Tibial artery (tissue), 4 donors: ENCODE measurements around the gene GRIFIN.

Experiments used
- DNase-seq, 2 donors: peaks; one replicate each; pipeline ENCODE4 v3.0.0-alpha.2; 2019
- H3K27ac ChIP-seq, 2 donors: fragments of 200-600 bp; sonication (generic) in 1 of 2; 1 replicate in 1 of 2; 2 replicates in 1 of 2; pipeline ENCODE4 v1.5.1; 2018 to 2019; ENCODE audit warnings: mild to moderate bottlenecking in 1 of 2
- H3K27me3 ChIP-seq, 2 donors: fragments of 200-600 bp; sonication (generic) in 1 of 2; one replicate each; pipeline versions ENCODE4 v1.5.1 to v1.6.0; 2016 to 2019
- H3K36me3 ChIP-seq, 3 donors: fragments of 200-600 bp; sonication (generic) in 2 of 3; one replicate each; pipeline ENCODE4 v1.5.1; 2016 to 2019; ENCODE audit warnings: mild to moderate bottlenecking in 2 of 3
- H3K4me1 ChIP-seq, 4 donors: fragments of 200-600 bp; sonication (generic) in 2 of 4; 1 replicate in 3 of 4; 2 replicates in 1 of 4; pipeline ENCODE4 v1.5.1; 2016 to 2019
- H3K4me3 ChIP-seq, 2 donors: fragments of 200-600 bp; sonication (generic) in 1 of 2; 1 replicate in 1 of 2; 2 replicates in 1 of 2; pipeline ENCODE4 v1.5.1; 2018 to 2019; ENCODE audit warnings: mild to moderate bottlenecking in 2 of 2
- H3K9me3 ChIP-seq, 3 donors: fragments of 200-600 bp; sonication (generic) in 1 of 3; one replicate each; pipeline ENCODE4 v1.5.1; 2016 to 2019
- CTCF ChIP-seq, 2 experiments: fragments of 200-600 bp in 1 of 2; fragments of 450-650 bp in 1 of 2; IDR thresholded peaks; one replicate each; pipeline ENCODE4 v1.5.1; 2017 to 2019; ENCODE audit warnings: antibody characterized with exemption in 2 of 2, mild to moderate bottlenecking in 1 of 2, moderate library complexity in 1 of 2
- intact Hi-C: fragments of 100-400 bp; cut with DNase I; formaldehyde crosslinking; loops from one replicate; pipeline ENCODE4 v1.15.0; 2023; ENCODE audit warnings: low total_unique reads

The GRIFIN gene

GRCh38 chr7:2507917-2508306 lies 31.7 kb upstream of the GRIFIN start:
- DNase-seq, result no peak
- Histone ChIP-seq H3K9me3 (no peaks in the 10 kb centered on the region), H3K27ac (no peak overlapping the region), H3K4me1 (peaks cover 0 to 25% (median 0%) of the 10 kb centered on the region in 4 donors), H3K4me3 (no peak overlapping the region), H3K36me3 (no peaks in the 10 kb centered on the region), H3K27me3 (peaks cover 0 to 9% of the 10 kb centered on the region in 2 donors)
- TF ChIP-seq CTCF (IDR thresholded peaks at IDR 0.05), result no peak
- intact Hi-C loops, result no loop called here

DNA sequence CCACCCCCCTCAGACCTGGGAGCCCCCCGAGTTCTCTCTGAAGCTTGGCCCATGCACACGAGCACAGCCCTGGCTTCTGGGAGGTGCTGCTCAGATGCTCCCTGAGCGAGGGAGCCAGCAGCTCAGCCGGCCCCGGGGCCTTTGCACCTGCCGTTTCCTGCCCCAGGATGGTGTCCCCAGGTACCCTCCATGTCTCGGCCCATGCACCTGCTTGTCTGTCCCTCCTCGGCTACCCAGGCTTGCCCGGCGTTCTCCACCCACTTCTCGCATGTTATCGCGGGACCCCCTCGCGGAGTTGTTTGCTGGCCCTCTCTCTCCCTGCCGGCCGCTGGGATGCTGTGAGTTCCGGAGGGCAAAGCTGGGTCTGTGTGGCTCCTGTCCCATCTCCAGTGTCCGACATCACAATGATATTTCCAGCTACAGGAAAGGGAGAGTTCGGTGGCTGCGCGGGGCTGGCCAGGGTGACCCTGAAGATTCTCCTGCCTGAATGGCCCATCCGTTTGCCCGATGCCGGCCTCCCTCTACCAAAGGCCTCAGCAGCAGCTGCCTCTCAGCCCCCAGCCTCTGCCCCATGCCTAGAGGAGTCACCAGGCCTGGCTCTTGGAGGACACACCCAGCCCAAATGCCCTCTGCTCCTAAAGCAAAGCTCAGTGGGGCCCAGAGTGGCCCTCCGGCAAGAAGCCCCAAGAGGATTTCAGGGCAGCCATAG lies 31.2 kb upstream of the GRIFIN start:
- Histone ChIP-seq H3K36me3 (no peaks in the 10 kb centered on the region), H3K27me3 (peaks cover 0 to 14% of the 10 kb centered on the region in 2 donors), H3K4me1 (peaks cover 0 to 22% (median 0%) of the 10 kb centered on the region in 4 donors), H3K9me3 (no peaks in the 10 kb centered on the region), H3K27ac (no peak overlapping the region), H3K4me3 (no peak overlapping the region)
- TF ChIP-seq CTCF (IDR thresholded peaks at IDR 0.05), result no peak
- no peak for DNase-seq
- intact Hi-C loops, result no loop called here

- intact Hi-C loops, result no loop called here
- peaks cover 0 to 19% (median 0%) of the 10 kb centered on the region in 4 donors for H3K4me1 ChIP-seq
- DNase-seq, result no peak
Observed at GRCh38 chr7:2505401-2505800, 29.2 kb upstream of the GRIFIN start.

GRCh38 chr7:2504889-2505375 lies 28.7 kb upstream of the GRIFIN start:
- no peak for DNase-seq
- intact Hi-C loops, result loop anchor here (5.0 kb wide), 1 partner anchor 592 kb away; no protein-coding TSS in a partner anchor
- Histone ChIP-seq H3K4me1 (peaks cover 0 to 19% (median 0%) of the 10 kb centered on the region in 4 donors), H3K4me3 (no peak overlapping the region), H3K36me3 (no peaks in the 10 kb centered on the region), H3K9me3 (no peaks in the 10 kb centered on the region), H3K27ac (no peak overlapping the region), H3K27me3 (peaks cover 0 to 24% of the 10 kb centered on the region in 2 donors)
- TF ChIP-seq CTCF (IDR thresholded peaks at IDR 0.05), result no peak

More at GRCh38 chr7:2505401-2505800, 29.2 kb upstream of the GRIFIN start:
- H3K4me3 ChIP-seq, result no peak overlapping the region
- TF ChIP-seq CTCF (IDR thresholded peaks at IDR 0.05), result no peak
- H3K27ac ChIP-seq, result no peak overlapping the region
- H3K9me3 ChIP-seq, result no peaks in the 10 kb centered on the region
- H3K27me3 ChIP-seq, result peaks cover 0 to 24% of the 10 kb centered on the region in 2 donors
- no peaks in the 10 kb centered on the region for H3K36me3 ChIP-seq

DNA sequence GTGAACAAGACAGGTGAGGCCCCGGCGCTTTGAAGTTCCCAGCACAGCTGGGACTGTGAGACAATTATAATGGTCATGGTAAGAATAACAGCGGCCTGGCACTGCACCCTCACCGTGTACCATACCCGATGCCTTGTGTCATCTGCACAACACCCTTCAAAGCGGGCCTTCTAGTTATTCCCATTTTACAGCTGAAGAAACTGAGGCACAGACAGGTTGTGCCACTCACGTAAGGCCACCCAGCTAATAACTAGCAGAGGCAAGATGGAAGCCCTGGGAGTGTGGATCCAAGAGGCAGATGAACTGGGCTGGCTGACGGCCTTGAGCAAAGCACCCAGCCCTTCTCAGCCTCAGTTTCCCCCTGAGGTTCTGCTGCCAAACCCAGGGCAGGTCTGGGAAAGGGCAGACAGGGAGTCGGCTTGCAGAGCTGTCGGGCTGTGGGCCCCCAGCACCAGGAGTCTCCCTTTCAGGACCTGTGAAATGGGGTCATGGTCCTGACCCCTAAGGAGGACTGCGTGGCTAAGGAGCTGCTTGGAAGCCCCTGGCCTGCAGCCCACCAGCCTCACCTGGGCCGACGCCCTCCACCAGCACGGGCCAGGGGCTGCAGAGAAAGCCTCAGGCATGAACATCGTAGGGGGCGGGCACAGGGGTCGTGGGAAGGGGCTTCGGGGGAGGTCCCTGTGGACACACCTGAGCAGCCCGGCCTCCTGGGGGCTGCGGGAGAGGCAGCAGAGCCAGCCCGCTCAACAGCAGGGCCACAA lies 28.1 kb upstream of the GRIFIN start:
- TF ChIP-seq CTCF (IDR thresholded peaks at IDR 0.05), result no peak
- no peak for DNase-seq
- H3K27ac ChIP-seq, result no peak overlapping the region
- no peaks in the 10 kb centered on the region for H3K36me3 ChIP-seq
- H3K9me3 ChIP-seq, result no peaks in the 10 kb centered on the region
- intact Hi-C loops, result loop anchor here (5.0 kb wide), 1 partner anchor 593 kb away; no protein-coding TSS in a partner anchor
- no peak overlapping the region for H3K4me3 ChIP-seq
- peaks cover 0 to 13% (median 0%) of the 10 kb centered on the region in 4 donors for H3K4me1 ChIP-seq
- peaks cover 0 to 26% of the 10 kb centered on the region in 2 donors for H3K27me3 ChIP-seq
